T-cell (primary cell): ENCODE data around the gene CHRNB1. TPM values are rescaled to one million over a fixed set of nuclear protein-coding genes. Genes with fewer than 3 reads are reported as not detected.

Experiments
- ATAC-seq, 4 experiments: fragments of 200-7000 bp in 3 of 4; fragments of 150-1000 bp in 1 of 4; cut with Tn5 transposase; replicated peaks in 1 of 4; 1 replicate in 3 of 4; 2 replicates in 1 of 4; pipeline ENCODE4 v1.10.0; 2021; ENCODE audit warnings: moderate library complexity in 3 of 4, mild to moderate bottlenecking in 2 of 4, moderate number of reproducible peaks in 1 of 4
- CTCF ChIA-PET, 2 donors: fragments of 300-600 bp; sonication (Branson Sonifier 250); formaldehyde crosslinking; loops; one replicate each; lab custom pipeline; 2022; ENCODE audit warnings: antibody characterized with exemption in 2 of 2; lab: Charles Lee
- POLR2A ChIA-PET, 2 donors: fragments of 300-600 bp; sonication (Branson Sonifier 250); formaldehyde crosslinking; loops; one replicate each; lab custom pipeline; 2022; ENCODE audit warnings: antibody characterized with exemption in 2 of 2; lab: Charles Lee
- DNase-seq, 35 experiments: peaks; one replicate each; pipeline versions ENCODE4 v3.0.0 to v3.0.0-alpha.2; 2013 to 2023
- H3K27ac ChIP-seq: one replicate; pipeline ENCODE4 v1.5.1; 2013; ENCODE audit warnings: low read length
- H3K27me3 ChIP-seq, 2 experiments: replicated peaks in 1 of 2; 1 replicate in 1 of 2; 2 replicates in 1 of 2; pipeline versions ENCODE4 v1.6.1 to v1.7.0; 2013; ENCODE audit warnings: low read length in 1 of 2, mixed read lengths in 1 of 2; ENCODE audit not compliant: control insufficient read depth in 2 of 2, insufficient read depth in 2 of 2; ENCODE audit errors: extremely low read depth in 1 of 2
- H3K36me3 ChIP-seq, 2 donors: 1 replicate in 1 of 2; 2 replicates in 1 of 2; pipeline versions ENCODE4 v1.6.1 to v1.7.0; 2013; ENCODE audit warnings: low read length in 1 of 2; ENCODE audit not compliant: control insufficient read depth in 2 of 2, insufficient read depth in 1 of 2; ENCODE audit errors: extremely low read depth in 1 of 2
- H3K4me1 ChIP-seq, 2 experiments: 1 replicate in 1 of 2; 2 replicates in 1 of 2; pipeline versions ENCODE4 v1.6.1 to v1.7.0; 2013; ENCODE audit warnings: low read length in 2 of 2, mixed read lengths in 1 of 2; ENCODE audit not compliant: insufficient read depth in 2 of 2, control insufficient read depth in 1 of 2; ENCODE audit errors: extremely low read depth in 1 of 2
- H3K4me3 ChIP-seq, 2 donors: 1 replicate in 1 of 2; 2 replicates in 1 of 2; pipeline versions ENCODE4 v1.5.1 to v1.7.0; 2013; ENCODE audit warnings: mild to moderate bottlenecking in 2 of 2, low read length in 1 of 2, moderate library complexity in 1 of 2; ENCODE audit not compliant: control insufficient read depth in 1 of 2; ENCODE audit errors: extremely low read depth in 1 of 2
- H3K9me3 ChIP-seq: 2 replicates; pipeline ENCODE4 v1.7.0; 2013
- H3K27ac Mint-ChIP-seq, 2 donors: one replicate each; pipeline ENCODE4 v1.8.0; 2020 to 2021; ENCODE audit warnings: mild to moderate bottlenecking in 2 of 2, mixed read lengths in 2 of 2
- H3K27me3 Mint-ChIP-seq, 2 donors: one replicate each; pipeline ENCODE4 v1.8.0; 2021 to 2022; ENCODE audit warnings: mixed read lengths in 2 of 2
- H3K36me3 Mint-ChIP-seq: one replicate; pipeline ENCODE4 v1.8.0; 2021; ENCODE audit warnings: mixed read lengths
- H3K4me1 Mint-ChIP-seq, 3 donors: one replicate each; pipeline ENCODE4 v1.8.0; 2020 to 2022; ENCODE audit warnings: mixed read lengths in 3 of 3, mild to moderate bottlenecking in 1 of 3
- H3K4me3 Mint-ChIP-seq, 3 donors: one replicate each; pipeline ENCODE4 v1.8.0; 2020 to 2022; ENCODE audit warnings: mild to moderate bottlenecking in 3 of 3, mixed read lengths in 3 of 3, moderate library complexity in 3 of 3
- H3K9me3 Mint-ChIP-seq, 3 donors: one replicate each; pipeline ENCODE4 v1.8.0; 2020 to 2022; ENCODE audit warnings: mixed read lengths in 3 of 3
- WGBS: methylation state at CpG from one replicate; pipeline ENCODE4 v1.1.5; 2013; ENCODE audit warnings: missing lambda C conversion rate; ENCODE audit not compliant: insufficient coverage; 5-methylcytosine and 5-hydroxymethylcytosine counted together
- total RNA-seq, 35 experiments: library from RNA in 6 of 35; stranded (reverse) in 6 of 35; fragments of 120-200 nt in 1 of 35; gene quantifications; one replicate each; pipeline versions ENCODE4 v1.2.1 to v1.2.4 and lab custom pipeline; 2013 to 2026

Gene CHRNB1
- total RNA-seq = 10 to 100 TPM in 3 of 5 donors, 1 to 10 TPM in 2; 6.6 to 12.0 (median 11.0) TPM
- total RNA-seq (2013) = 12.0 TPM
- 0.97 to 13.6 (median 6.0) reads per million in 29 experiments for total RNA-seq (lab: John Stamatoyannopoulos, UW)

DNA sequence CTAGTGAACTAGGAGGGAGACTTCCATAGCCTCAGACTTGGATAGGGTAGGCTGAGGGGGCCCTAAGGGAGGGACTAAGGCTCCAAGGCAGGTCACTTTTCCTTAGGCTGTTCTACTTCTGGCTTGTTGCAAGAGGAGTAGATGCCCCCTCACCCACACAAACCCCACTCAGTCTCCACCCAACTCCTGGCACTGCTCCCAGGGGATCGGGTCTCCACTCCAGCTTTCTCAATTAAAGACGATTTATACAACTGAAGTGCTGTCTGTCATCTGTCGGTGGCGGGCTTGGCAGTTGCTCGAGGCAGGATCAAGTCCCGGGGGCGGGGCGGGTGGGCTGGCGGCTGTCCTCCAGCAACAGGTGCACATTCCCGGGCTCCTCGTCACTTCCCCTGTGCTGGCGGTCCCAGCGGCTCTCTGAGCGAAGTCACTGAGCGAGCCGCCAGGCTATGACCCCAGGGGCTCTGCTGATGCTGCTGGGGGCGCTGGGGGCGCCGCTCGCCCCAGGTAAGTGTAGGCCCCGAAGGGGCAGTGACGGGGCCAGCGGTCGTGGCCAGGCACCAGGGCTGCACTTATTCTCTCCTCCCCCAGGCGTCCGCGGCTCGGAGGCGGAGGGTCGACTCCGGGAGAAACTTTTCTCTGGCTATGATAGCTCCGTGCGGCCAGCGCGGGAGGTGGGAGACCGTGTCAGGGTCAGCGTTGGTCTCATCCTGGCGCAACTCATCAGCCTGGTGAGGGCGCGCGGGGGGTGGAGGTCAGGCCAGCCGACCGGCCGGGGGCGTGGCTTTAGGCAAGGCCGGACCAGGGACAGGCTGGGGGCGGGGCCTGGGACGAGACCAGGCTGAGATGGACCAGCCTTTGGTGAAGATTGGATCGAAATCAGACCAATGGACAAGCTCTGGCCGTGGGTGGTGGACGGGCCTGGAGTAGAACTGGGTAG is at the start of gene CHRNB1:
CHRNB1 (plus strand) TSS at position 380 of the 937 bp plus-strand sequence; CDS start at position 447, 67 bp downstream.
- H3K27ac ChIP-seq = no peak within 1 kb of the TSS
- H3K4me3 ChIP-seq = peak within 1 kb of the TSS; percentile 24 to 54
- DNase-seq (peak in 1 of 35 experiments; percentile 28), ATAC-seq (peak in 3 of 4 experiments; percentile 15 to 33 (median 18))
- peaks cover 2 to 34% of the 10 kb centered on the region in 2 experiments for H3K4me1 ChIP-seq
- peaks cover 6% of the 10 kb centered on the region for H3K36me3 Mint-ChIP-seq
- 10% methylated on average over 50 of the region's 51 CpGs for WGBS
- peaks cover 39 to 70% of the 10 kb centered on the region in 2 donors for H3K27me3 Mint-ChIP-seq
- peak within 1 kb of the TSS; percentile 63 to 76 (median 64) for H3K4me3 Mint-ChIP-seq
- POLR2A ChIA-PET = interaction anchor here (0.5 to 1.1 kb wide), 4 partner anchors 9 to 40 kb away, joined by 3 read pairs; no protein-coding TSS in a partner anchor
- no peaks in the 10 kb centered on the region for H3K9me3 ChIP-seq
- peaks cover 26 to 37% (median 36%) of the 10 kb centered on the region in 3 donors for H3K4me1 Mint-ChIP-seq
- H3K36me3 ChIP-seq = no peaks in the 10 kb centered on the region
- H3K27me3 ChIP-seq = peaks cover 2 to 85% of the 10 kb centered on the region in 2 experiments
- H3K9me3 Mint-ChIP-seq = peaks cover 0 to 3% (median 0%) of the 10 kb centered on the region in 3 donors
- peak within 1 kb of the TSS in 1 of 2 donors; percentile 20 for H3K27ac Mint-ChIP-seq
- CTCF ChIA-PET = interaction anchor here (0.5 to 0.9 kb wide), 4 partner anchors 40 to 235 kb away, joined by 3 to 4 read pairs (median 3); no protein-coding TSS in a partner anchor

GRCh38 chr17:7396147-7396546 is 48.7 kb upstream of the CHRNB1 start:
- Histone ChIP-seq H3K9me3 (no peaks in the 10 kb centered on the region), H3K4me3 (no peak overlapping the region), H3K36me3 (peaks cover 0 to 15% of the 10 kb centered on the region in 2 donors), H3K4me1 (peaks cover 8 to 35% of the 10 kb centered on the region in 2 experiments), H3K27me3 (no peaks in the 10 kb centered on the region), H3K27ac (no peak overlapping the region)
- ATAC-seq = no peak
- Mint-ChIP-seq H3K27me3 (no peaks in the 10 kb centered on the region), H3K4me3 (peak overlapping the region in 1 of 3 donors; percentile 28), H3K36me3 (peaks cover 9% of the 10 kb centered on the region), H3K4me1 (peaks cover 27 to 30% (median 29%) of the 10 kb centered on the region in 3 donors), H3K27ac (peak overlapping the region in 1 of 2 donors; percentile 48), H3K9me3 (no peaks in the 10 kb centered on the region)
- 94% methylated on average over 3 of the region's 4 CpGs for WGBS
- CTCF ChIA-PET = no interaction called here
- POLR2A ChIA-PET = no interaction called here
- DNase-seq = no peak

DNA sequence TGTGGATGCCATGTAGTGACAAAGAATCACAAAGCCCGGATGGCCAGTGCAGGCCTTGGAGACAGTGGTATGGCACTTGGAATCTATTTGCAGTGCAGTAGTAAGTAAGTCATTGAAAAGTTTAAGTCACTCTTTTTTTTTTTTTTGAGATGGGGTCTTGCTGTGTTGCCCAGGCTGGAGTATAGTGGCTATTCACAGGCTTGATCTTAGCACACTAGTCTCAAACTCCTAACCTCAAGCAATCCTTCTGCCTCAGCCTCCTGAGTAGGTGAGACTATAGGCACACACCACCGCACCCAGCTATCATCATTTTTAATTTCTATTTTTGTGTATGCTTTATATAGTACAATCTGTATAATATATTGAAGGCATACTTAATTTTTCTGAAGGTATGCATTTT is 46.2 kb upstream of the CHRNB1 start:
- no peaks in the 10 kb centered on the region for H3K27me3 ChIP-seq
- no peaks in the 10 kb centered on the region for H3K9me3 ChIP-seq
- no peaks in the 10 kb centered on the region for H3K36me3 ChIP-seq
- ChIA-PET POLR2A (interaction anchor here (0.7 kb wide), 2 partner anchors 14 to 24 kb away, joined by 4 read pairs; no protein-coding TSS in a partner anchor), CTCF (interaction anchor here (0.6 to 1.1 kb wide), 3 partner anchors 14 to 762 kb away, joined by 3 to 4 read pairs (median 3); no protein-coding TSS in a partner anchor)
- WGBS = no CpG with 5 or more reads among the region's 2 CpGs
- peaks cover 3% of the 10 kb centered on the region for H3K36me3 Mint-ChIP-seq
- H3K4me1 Mint-ChIP-seq = peaks cover 17 to 18% (median 18%) of the 10 kb centered on the region in 3 donors
- no peaks in the 10 kb centered on the region for H3K27me3 Mint-ChIP-seq
- H3K27ac ChIP-seq = no peak overlapping the region
- H3K27ac Mint-ChIP-seq = no peak overlapping the region
- DNase-seq (no peak), ATAC-seq (no peak)
- H3K4me3 Mint-ChIP-seq = no peak overlapping the region
- H3K4me1 ChIP-seq = peaks cover 2 to 19% of the 10 kb centered on the region in 2 experiments
- no peaks in the 10 kb centered on the region for H3K9me3 Mint-ChIP-seq
- no peak overlapping the region for H3K4me3 ChIP-seq

GRCh38 chr17:7403043-7403726 is 41.7 kb upstream of the CHRNB1 start:
- Histone ChIP-seq H3K9me3 (no peaks in the 10 kb centered on the region), H3K27me3 (peaks cover 0 to 8% of the 10 kb centered on the region in 2 experiments), H3K36me3 (no peaks in the 10 kb centered on the region), H3K4me3 (peak overlapping the region; percentile 92 to 93), H3K27ac (peak overlapping the region; percentile 84), H3K4me1 (peaks cover 2 to 26% of the 10 kb centered on the region in 2 experiments)
- Mint-ChIP-seq H3K4me3 (peak overlapping the region; percentile 90 to 95 (median 94)), H3K36me3 (peaks cover 3% of the 10 kb centered on the region), H3K27me3 (peaks cover 0 to 1% of the 10 kb centered on the region in 2 donors), H3K27ac (peak overlapping the region; percentile 72 to 96), H3K4me1 (peaks cover 12 to 21% (median 15%) of the 10 kb centered on the region in 3 donors), H3K9me3 (no peaks in the 10 kb centered on the region)
- ATAC-seq (no peak), DNase-seq (peak in 13 of 35 experiments; percentile 12 to 46 (median 25))
- 86% methylated on average over 4 of the region's 16 CpGs for WGBS
- POLR2A ChIA-PET = interaction anchor here (0.5 to 1.0 kb wide), 4 partner anchors 32 to 144 kb away, joined by 3 read pairs; no protein-coding TSS in a partner anchor
- CTCF ChIA-PET = interaction anchor here in 1 of 2 donors (0.6 kb wide), 1 partner anchor 248 kb away, joined by 3 read pairs; no protein-coding TSS in a partner anchor

GRCh38 chr17:7403727-7403976 is 41.2 kb upstream of the CHRNB1 start:
- 0% methylated on average over 6 of the region's 13 CpGs for WGBS
- Mint-ChIP-seq H3K4me3 (peak overlapping the region; percentile 90 to 95 (median 94)), H3K27me3 (peaks cover 0 to 1% of the 10 kb centered on the region in 2 donors), H3K27ac (peak overlapping the region; percentile 87 to 96), H3K36me3 (peaks cover 3% of the 10 kb centered on the region), H3K4me1 (peaks cover 12 to 21% (median 15%) of the 10 kb centered on the region in 3 donors), H3K9me3 (no peaks in the 10 kb centered on the region)
- peaks cover 2 to 29% of the 10 kb centered on the region in 2 experiments for H3K4me1 ChIP-seq
- CTCF ChIA-PET = interaction anchor here in 1 of 2 donors (0.6 to 1.0 kb wide), 8 partner anchors 10 to 283 kb away, joined by 3 to 21 read pairs (median 4); partner anchors contain the start of genes PLSCR3, SAT2, TMEM102 and TP53
- no peaks in the 10 kb centered on the region for H3K9me3 ChIP-seq
- H3K36me3 ChIP-seq = no peaks in the 10 kb centered on the region
- no peak for ATAC-seq
- POLR2A ChIA-PET = interaction anchor here (0.5 to 1.0 kb wide), 9 partner anchors 9 to 213 kb away, joined by 3 to 8 read pairs (median 4); partner anchors contain the start of genes FXR2 (in 1 of the 2), GPS2 (in 1 of the 2), PLSCR3 (in 1 of the 2) and TMEM102 (in 1 of the 2)
- peak overlapping the region; percentile 84 for H3K27ac ChIP-seq
- peak overlapping the region; percentile 92 to 93 for H3K4me3 ChIP-seq
- DNase-seq = no peak
- H3K27me3 ChIP-seq = peaks cover 0 to 8% of the 10 kb centered on the region in 2 experiments
